GM12874 (cell line): Measurements from ENCODE around the gene LRIG1.

Experiments used
- TF ChIP-seq, protein P1 (sequence below): IDR thresholded peaks from 2 replicates; pipeline ENCODE4 v1.5.1; 2011; ENCODE audit warnings: low read depth, mild to moderate bottlenecking, control low read depth, low read length, moderate library complexity; ENCODE audit not compliant: insufficient read depth

Gene LRIG1

DNA sequence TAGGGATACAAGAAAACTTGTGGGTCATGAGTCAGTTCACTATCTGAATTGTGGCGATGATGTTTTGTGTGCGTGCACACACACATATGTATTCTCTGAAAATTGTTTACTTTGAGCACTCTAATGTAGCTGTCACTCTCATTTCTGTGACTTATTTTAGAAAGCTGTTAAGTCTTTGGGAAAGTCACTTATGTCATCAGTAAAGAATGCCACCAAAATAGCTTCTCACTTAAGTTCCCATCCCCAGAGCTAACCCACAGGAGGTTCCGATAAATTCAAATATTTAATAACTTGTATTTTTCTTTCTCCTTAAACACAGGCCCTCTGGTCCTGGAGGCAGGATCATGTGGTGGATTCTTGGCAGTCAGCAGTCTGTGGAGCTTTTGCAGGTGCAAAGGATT is 138.3 kb downstream of the LRIG1 start:
- TF ChIP-seq, protein P1, sequence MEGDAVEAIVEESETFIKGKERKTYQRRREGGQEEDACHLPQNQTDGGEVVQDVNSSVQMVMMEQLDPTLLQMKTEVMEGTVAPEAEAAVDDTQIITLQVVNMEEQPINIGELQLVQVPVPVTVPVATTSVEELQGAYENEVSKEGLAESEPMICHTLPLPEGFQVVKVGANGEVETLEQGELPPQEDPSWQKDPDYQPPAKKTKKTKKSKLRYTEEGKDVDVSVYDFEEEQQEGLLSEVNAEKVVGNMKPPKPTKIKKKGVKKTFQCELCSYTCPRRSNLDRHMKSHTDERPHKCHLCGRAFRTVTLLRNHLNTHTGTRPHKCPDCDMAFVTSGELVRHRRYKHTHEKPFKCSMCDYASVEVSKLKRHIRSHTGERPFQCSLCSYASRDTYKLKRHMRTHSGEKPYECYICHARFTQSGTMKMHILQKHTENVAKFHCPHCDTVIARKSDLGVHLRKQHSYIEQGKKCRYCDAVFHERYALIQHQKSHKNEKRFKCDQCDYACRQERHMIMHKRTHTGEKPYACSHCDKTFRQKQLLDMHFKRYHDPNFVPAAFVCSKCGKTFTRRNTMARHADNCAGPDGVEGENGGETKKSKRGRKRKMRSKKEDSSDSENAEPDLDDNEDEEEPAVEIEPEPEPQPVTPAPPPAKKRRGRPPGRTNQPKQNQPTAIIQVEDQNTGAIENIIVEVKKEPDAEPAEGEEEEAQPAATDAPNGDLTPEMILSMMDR, result no peak

DNA sequence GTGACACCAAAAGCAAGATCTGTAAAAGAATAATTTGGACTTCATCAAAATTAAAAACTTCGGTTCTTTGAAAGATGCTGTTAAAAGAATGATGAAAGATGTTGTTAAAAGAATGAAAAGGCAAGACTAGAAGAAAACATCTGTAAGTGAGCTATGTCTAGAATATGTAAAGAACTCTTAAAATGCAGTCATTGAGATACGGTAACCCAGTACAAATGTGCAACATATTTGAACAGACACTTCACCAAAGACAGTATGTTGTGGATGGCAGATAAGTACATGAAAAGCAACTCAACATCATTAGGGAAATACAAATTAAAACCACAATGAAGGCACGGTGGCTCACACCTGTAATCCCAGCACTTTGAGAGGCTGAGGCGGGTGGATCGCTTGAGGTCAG is 139.5 kb downstream of the LRIG1 start:
- TF ChIP-seq, protein P1, result no peak

DNA sequence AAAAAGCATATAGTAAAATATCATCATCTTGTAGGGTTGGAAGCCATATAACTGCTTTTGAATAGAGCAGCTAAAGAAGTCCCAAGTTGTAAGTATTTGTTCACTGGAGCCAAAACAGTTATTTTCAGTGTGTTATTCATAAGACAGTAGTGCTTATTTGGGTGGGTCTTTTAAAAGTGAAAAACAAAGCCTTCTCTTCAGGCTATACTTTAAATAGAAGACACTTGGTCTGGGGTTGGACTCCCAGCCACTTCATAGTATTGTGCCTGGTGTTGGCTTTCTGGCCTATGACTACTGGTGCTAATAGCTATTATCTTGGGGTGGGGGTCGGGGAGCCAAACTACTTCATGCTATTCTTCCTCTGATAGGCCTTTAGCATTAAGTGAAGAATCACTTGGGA is 144.8 kb downstream of the LRIG1 start:
- TF ChIP-seq, protein P1, result no peak

DNA sequence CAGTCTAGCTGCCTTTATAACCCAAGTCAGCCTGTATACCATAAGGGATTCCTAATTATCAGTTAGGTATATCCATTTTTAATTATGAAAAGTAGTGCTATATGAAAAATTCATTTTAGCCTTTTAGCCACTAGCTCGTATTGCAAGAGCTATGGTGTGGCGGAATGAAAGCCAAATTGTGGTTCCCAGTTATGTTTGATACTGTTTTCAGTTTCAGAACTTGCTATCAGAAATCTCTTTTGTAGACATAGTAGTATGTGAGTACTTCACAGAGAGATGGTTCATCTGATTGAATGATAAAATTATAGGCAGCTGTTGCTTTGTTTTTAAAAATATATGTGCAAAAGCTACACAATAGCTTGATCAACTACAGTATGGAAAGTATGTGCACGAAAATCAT is 145.4 kb downstream of the LRIG1 start:
- TF ChIP-seq, protein P1, result no peak

DNA sequence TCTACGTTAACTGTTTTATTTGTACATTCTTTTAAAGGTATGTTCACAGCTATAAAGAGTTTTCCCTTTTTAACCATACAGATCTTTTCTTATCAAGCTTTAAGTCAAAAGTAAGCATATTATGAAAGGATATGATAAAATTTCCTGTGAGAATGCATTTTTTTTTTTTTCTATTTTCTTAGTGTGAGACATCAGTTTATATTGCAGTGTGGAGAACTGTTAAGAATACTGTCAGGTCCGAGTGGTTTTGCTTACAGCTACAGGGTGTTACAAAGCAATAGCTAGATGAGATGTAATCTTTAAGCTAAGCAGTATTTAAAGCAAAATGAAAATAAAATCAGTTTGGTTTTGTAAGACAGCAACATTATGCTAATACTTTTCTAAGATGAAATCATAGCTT is 146.8 kb downstream of the LRIG1 start:
- TF ChIP-seq, protein P1, result no peak

DNA sequence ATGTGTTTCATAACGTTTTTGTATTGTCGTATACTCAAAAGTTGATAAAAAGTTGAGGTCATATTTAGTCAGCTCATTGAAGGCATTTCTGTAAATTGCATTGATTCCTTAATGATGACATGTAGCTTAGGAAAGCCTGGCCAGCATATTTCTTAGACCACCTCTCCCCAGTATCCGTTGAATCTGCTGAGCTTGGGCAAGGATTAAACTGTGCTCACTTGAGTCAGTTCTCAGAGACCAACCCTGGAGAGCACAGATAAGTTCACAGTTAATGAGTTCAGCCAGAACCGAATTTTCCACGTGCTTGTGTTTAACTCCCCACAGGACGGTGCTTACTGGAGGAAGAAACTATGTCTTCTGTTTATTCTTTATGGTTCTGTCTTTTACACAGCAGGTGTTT is 147.3 kb downstream of the LRIG1 start:
- TF ChIP-seq, protein P1, result no peak

DNA sequence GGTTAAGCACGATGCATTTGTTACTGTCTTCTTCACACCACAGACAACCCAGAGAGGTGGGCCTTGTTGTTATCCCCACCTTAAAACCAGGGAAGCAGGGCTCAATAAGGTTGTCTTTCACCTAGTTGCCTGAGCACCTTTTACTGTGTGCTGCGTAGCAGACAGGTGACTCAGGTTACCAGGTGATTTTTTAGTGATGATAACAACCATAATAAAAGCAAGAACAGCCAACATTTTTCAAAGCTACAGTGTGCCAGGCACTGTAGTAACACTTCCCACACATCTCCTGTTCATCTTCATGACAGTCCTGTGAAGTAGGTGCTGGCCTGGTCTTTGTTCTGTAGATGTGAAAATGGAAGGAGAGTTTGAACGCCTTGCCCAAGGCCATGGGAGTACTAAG is 147.8 kb downstream of the LRIG1 start:
- TF ChIP-seq, protein P1, result no peak

DNA sequence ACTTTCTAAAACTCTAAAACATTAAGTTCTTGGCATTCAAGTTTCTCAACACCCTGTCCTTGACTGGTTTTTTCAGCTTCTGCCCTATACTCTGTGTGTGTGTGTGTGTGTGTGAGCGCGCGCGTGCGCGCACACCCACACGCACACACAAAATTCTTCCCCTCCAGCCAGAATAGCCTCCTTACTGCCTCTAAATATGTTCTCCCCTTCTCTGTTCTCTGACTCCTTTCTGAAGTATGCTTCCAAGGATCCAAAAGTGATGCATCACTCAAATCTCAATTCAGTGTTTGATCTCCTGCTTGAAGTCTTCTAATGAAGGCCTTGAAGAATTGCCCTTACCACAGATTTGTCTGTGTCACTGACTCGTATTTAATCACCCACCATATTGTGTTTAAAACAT is 150.2 kb downstream of the LRIG1 start:
- TF ChIP-seq, protein P1, result no peak
